ENCODE data around the gene OVOL2. TPM values are rescaled to one million over a fixed set of nuclear protein-coding genes. Genes with fewer than 3 reads are reported as not detected.

OVOL2 gene
- total and polyA plus RNA-seq, 2 of the 4 experiments (the other 2 are of a cell fraction), result not detected

DNA sequence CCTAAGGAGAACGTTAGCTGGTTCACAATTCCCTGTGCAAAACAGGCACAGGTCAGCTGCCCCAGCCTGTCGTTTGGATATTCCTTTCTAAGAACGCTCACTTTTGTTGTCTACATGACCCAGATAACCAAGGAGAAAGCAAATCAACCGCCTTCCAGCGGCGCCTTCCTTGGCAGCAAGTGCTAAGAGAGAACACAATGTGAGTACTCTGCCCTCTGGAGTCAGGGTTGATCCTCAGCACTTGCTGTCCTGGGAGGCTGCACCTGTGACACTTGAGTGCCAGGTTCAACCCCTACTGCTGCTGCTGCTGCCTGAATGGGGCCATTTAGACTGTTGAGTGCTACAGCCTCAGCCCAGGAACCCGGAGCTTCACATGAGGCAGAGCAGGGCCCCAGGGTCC is 36.8 kb downstream of the OVOL2 start:
- no peak overlapping the region for H2BK5ac ChIP-seq (ENCODE audit: low read depth, low read length, poor library complexity, severe bottlenecking)
- H3K14ac ChIP-seq (replicated peaks; ENCODE audit: low read depth, low read length), result no peak overlapping the region
- H3K56ac ChIP-seq (ENCODE audit: extremely low read depth, insufficient read depth, low read length), result no peak overlapping the region
- H2AK5ac ChIP-seq (ENCODE audit: low read depth, low read length), result no peak overlapping the region
- ATAC-seq (ENCODE audit: low read depth) (no peak), DNase-seq (no peak)
- intact Hi-C loops (cut with micrococcal nuclease) (no loop called here), dilution Hi-C loops (cut with HindIII; ENCODE audit: low sequenced_read_pairs, unreplicated experiment) (no loop called here), in situ Hi-C loops (cut with MboI; ENCODE audit: low sequenced_read_pairs) (no loop called here)
- H4K91ac ChIP-seq (ENCODE audit: insufficient read depth, low read depth, low read length), result no peak overlapping the region
- no peak overlapping the region for H4K8ac ChIP-seq (ENCODE audit: low read depth in 2 of 2, low read length in 2 of 2)
- no peaks in the 10 kb centered on the region for H3K36me3 ChIP-seq (ENCODE audit: control insufficient read depth, insufficient read depth, low read length)
- BruUV-seq (replicated peaks), result no TSS peak
- 68% methylated on average over 7 of the region's 7 CpGs; no CpG with 5 or more reads in 1 of the 2 experiments for WGBS, 2 experiments (ENCODE audit: extremely low coverage in 2 of 2, insufficient read length in 1 of 2)
- CTCF ChIA-PET, result no interaction called here
- no peak for TF ChIP-seq CHD1 (IDR thresholded peaks at IDR 0.05; ENCODE audit: low read depth, low read length)
- no peak for TF ChIP-seq BHLHE40 (IDR thresholded peaks at IDR 0.05; ENCODE audit: low read depth, low read length)
- TF ChIP-seq CEBPB (IDR thresholded peaks at IDR 0.05; ENCODE audit: low read depth, low read length), result no peak
- no peak for TF ChIP-seq MAFK (IDR thresholded peaks at IDR 0.05; ENCODE audit: low read depth, low read length)
- no peak for TF ChIP-seq MAZ (IDR thresholded peaks at IDR 0.05; ENCODE audit: borderline replicate concordance, low read depth, low read length)
- TF ChIP-seq USF2 (IDR thresholded peaks at IDR 0.05; ENCODE audit: low read depth, low read length), result no peak
- TF ChIP-seq, protein P1, sequence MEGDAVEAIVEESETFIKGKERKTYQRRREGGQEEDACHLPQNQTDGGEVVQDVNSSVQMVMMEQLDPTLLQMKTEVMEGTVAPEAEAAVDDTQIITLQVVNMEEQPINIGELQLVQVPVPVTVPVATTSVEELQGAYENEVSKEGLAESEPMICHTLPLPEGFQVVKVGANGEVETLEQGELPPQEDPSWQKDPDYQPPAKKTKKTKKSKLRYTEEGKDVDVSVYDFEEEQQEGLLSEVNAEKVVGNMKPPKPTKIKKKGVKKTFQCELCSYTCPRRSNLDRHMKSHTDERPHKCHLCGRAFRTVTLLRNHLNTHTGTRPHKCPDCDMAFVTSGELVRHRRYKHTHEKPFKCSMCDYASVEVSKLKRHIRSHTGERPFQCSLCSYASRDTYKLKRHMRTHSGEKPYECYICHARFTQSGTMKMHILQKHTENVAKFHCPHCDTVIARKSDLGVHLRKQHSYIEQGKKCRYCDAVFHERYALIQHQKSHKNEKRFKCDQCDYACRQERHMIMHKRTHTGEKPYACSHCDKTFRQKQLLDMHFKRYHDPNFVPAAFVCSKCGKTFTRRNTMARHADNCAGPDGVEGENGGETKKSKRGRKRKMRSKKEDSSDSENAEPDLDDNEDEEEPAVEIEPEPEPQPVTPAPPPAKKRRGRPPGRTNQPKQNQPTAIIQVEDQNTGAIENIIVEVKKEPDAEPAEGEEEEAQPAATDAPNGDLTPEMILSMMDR (conservative IDR thresholded peaks at IDR 0.05; ENCODE audit: low read depth, low read length), result no peak
- TF ChIP-seq FOS (IDR thresholded peaks at IDR 0.05; ENCODE audit: low read depth, low read length), result no peak
- no peak for TF ChIP-seq MXI1 (IDR thresholded peaks at IDR 0.05; ENCODE audit: borderline replicate concordance, low read depth, low read length)
- no peak for TF ChIP-seq RAD21 (IDR thresholded peaks at IDR 0.05; ENCODE audit: low read length)
- TF ChIP-seq, protein P2, sequence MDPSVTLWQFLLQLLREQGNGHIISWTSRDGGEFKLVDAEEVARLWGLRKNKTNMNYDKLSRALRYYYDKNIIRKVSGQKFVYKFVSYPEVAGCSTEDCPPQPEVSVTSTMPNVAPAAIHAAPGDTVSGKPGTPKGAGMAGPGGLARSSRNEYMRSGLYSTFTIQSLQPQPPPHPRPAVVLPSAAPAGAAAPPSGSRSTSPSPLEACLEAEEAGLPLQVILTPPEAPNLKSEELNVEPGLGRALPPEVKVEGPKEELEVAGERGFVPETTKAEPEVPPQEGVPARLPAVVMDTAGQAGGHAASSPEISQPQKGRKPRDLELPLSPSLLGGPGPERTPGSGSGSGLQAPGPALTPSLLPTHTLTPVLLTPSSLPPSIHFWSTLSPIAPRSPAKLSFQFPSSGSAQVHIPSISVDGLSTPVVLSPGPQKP (IDR thresholded peaks at IDR 0.05; ENCODE audit: borderline replicate concordance, low read depth, low read length), result no peak
- H2AFZ ChIP-seq (replicated peaks; ENCODE audit: low read length, poor library complexity), result no peak overlapping the region
- H3K18ac ChIP-seq (ENCODE audit: low read depth, low read length), result no peak overlapping the region
- no peaks in the 10 kb centered on the region for H3K79me1 ChIP-seq (ENCODE audit: low read depth in 1 of 2, low read length in 2 of 2)
- no peak overlapping the region for H3K4me2 ChIP-seq (ENCODE audit: low read depth, low read length)
- POLR2A ChIA-PET (ENCODE audit: unreplicated experiment), result no interaction called here
- H3K4me3 ChIP-seq (ENCODE audit: insufficient read depth, low read depth, low read length), result no peak overlapping the region
- peaks cover 7% of the 10 kb centered on the region; the same call in 1 of the 2 replicates for H3K27me3 ChIP-seq (ENCODE audit: control insufficient read depth, insufficient read depth, low read length)
- no peak overlapping the region for H2BK20ac ChIP-seq (ENCODE audit: low read depth, low read length)
- no peak overlapping the region for H2BK120ac ChIP-seq (ENCODE audit: low read depth, low read length)
- H2BK15ac ChIP-seq (ENCODE audit: low read depth, low read length), result no peak overlapping the region
- no peak overlapping the region for H3K27ac ChIP-seq (ENCODE audit: insufficient read depth, low read length)
- no peaks in the 10 kb centered on the region for H3K9me1 ChIP-seq (ENCODE audit: insufficient read depth, low read length)
- H3K9me3 ChIP-seq (ENCODE audit: control insufficient read depth, insufficient read depth, low read length), result no peaks in the 10 kb centered on the region
- no peak overlapping the region for H3K4ac ChIP-seq (ENCODE audit: low read depth, low read length)
- no peak overlapping the region for H3K23ac ChIP-seq (ENCODE audit: low read depth, low read length)
- no peaks in the 10 kb centered on the region for H4K20me1 ChIP-seq (ENCODE audit: insufficient read depth, low read length)
- no peak overlapping the region for H4K5ac ChIP-seq (ENCODE audit: low read depth, low read length)
- no peaks in the 10 kb centered on the region for H3K4me1 ChIP-seq (ENCODE audit: control insufficient read depth, insufficient read depth, low read length)
- no peak overlapping the region for H2AK9ac ChIP-seq (replicated peaks; ENCODE audit: low read depth, low read length, poor library complexity)
- H3K9ac ChIP-seq (ENCODE audit: low read depth, low read length), result no peak overlapping the region

All from IMR-90 (cell line).